Osteocyte (in vitro differentiated cells): ENCODE data around the gene IGF2R. TPM values are rescaled to one million over a fixed set of nuclear protein-coding genes. Genes with fewer than 3 reads are reported as not detected.

ENCODE experiments used
- DNase-seq: peaks from one replicate; pipeline ENCODE4 v3.0.0; 2021; ENCODE audit warnings: mixed read lengths; ENCODE audit not compliant: unreplicated experiment; ENCODE audit errors: extremely low spot score
- H3K27ac Mint-ChIP-seq: one replicate; pipeline ENCODE4 v1.8.0; 2021; ENCODE audit warnings: mild to moderate bottlenecking, mixed read lengths; ENCODE audit not compliant: unreplicated experiment
- H3K27me3 Mint-ChIP-seq: one replicate; pipeline ENCODE4 v1.8.0; 2021; ENCODE audit warnings: mixed read lengths; ENCODE audit not compliant: unreplicated experiment
- H3K36me3 Mint-ChIP-seq: one replicate; pipeline ENCODE4 v1.8.0; 2021; ENCODE audit warnings: mixed read lengths; ENCODE audit not compliant: unreplicated experiment
- H3K4me1 Mint-ChIP-seq: one replicate; pipeline ENCODE4 v1.8.0; 2021; ENCODE audit warnings: mixed read lengths; ENCODE audit not compliant: unreplicated experiment
- H3K4me3 Mint-ChIP-seq: one replicate; pipeline ENCODE4 v1.8.0; 2021; ENCODE audit warnings: mild to moderate bottlenecking, moderate library complexity, mixed read lengths; ENCODE audit not compliant: unreplicated experiment
- H3K9me3 Mint-ChIP-seq: one replicate; pipeline ENCODE4 v1.8.0; 2021; ENCODE audit warnings: mixed read lengths; ENCODE audit not compliant: unreplicated experiment
- total RNA-seq: library from RNA; stranded (reverse); gene quantifications from 2 replicates; pipeline ENCODE4 v1.2.1, GENCODE V29; 2021
- TF ChIP-seq, protein P1 (sequence below): fragments of 200-600 bp; sonication (generic); IDR thresholded peaks from 2 replicates; pipeline ENCODE4 v1.5.0; 2021; ENCODE audit warnings: antibody characterized with exemption, mild to moderate bottlenecking, moderate library complexity

The IGF2R gene
- total RNA-seq, 1 donor from 2014 or later = 196 TPM

DNA sequence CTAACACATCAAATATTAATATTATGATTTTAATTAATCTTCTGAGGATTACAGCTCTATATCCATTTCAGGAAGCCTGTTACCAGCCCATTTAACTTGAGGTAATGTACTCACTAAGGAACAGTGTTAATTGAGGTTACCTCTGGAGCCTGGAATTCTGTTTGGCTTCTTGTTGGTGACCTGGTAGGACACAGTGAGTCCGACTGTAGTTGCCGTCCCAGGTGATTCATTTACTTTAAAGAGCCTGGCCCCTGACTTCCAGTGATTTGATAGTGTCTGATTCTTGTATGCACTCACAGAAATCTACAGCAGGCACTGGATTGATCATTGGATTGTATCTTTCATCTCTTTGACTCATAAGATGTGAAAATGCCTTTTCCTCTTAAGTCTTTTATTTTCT, 34.0 kb downstream of the IGF2R start:
- no peaks in the 10 kb centered on the region for H3K9me3 Mint-ChIP-seq
- no peak overlapping the region for H3K27ac Mint-ChIP-seq
- peaks cover 22% of the 10 kb centered on the region for H3K36me3 Mint-ChIP-seq
- H3K4me3 Mint-ChIP-seq = no peak overlapping the region
- H3K27me3 Mint-ChIP-seq = no peaks in the 10 kb centered on the region
- TF ChIP-seq, protein P1, sequence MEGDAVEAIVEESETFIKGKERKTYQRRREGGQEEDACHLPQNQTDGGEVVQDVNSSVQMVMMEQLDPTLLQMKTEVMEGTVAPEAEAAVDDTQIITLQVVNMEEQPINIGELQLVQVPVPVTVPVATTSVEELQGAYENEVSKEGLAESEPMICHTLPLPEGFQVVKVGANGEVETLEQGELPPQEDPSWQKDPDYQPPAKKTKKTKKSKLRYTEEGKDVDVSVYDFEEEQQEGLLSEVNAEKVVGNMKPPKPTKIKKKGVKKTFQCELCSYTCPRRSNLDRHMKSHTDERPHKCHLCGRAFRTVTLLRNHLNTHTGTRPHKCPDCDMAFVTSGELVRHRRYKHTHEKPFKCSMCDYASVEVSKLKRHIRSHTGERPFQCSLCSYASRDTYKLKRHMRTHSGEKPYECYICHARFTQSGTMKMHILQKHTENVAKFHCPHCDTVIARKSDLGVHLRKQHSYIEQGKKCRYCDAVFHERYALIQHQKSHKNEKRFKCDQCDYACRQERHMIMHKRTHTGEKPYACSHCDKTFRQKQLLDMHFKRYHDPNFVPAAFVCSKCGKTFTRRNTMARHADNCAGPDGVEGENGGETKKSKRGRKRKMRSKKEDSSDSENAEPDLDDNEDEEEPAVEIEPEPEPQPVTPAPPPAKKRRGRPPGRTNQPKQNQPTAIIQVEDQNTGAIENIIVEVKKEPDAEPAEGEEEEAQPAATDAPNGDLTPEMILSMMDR = no peak
- peaks cover 14% of the 10 kb centered on the region for H3K4me1 Mint-ChIP-seq
- no peak for DNase-seq

DNA sequence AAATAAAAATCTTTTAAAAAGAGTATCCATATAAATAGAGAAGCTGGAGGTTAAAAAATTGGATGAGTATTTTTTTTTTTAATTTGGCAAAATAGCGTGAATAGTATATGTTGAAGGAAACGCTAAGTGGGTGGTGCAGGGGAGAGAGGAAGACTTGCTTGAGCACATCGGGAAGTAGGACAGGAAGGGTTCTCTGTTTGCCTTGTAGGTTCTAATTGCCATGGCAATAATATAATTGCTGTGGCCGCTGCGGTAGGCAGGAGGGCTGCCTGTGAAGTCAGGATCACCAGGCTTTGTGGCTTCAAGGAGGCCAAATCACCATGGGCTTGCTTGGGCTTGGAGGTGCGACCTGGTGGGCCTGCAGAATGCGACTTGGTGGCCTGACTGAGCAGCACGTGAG, 35.1 kb downstream of the IGF2R start:
- Mint-ChIP-seq H3K27me3 (no peaks in the 10 kb centered on the region), H3K36me3 (peaks cover 19% of the 10 kb centered on the region), H3K4me1 (peaks cover 23% of the 10 kb centered on the region), H3K9me3 (peaks cover 4% of the 10 kb centered on the region), H3K27ac (no peak overlapping the region), H3K4me3 (no peak overlapping the region)
- TF ChIP-seq, protein P1 = no peak
- DNase-seq = no peak

DNA sequence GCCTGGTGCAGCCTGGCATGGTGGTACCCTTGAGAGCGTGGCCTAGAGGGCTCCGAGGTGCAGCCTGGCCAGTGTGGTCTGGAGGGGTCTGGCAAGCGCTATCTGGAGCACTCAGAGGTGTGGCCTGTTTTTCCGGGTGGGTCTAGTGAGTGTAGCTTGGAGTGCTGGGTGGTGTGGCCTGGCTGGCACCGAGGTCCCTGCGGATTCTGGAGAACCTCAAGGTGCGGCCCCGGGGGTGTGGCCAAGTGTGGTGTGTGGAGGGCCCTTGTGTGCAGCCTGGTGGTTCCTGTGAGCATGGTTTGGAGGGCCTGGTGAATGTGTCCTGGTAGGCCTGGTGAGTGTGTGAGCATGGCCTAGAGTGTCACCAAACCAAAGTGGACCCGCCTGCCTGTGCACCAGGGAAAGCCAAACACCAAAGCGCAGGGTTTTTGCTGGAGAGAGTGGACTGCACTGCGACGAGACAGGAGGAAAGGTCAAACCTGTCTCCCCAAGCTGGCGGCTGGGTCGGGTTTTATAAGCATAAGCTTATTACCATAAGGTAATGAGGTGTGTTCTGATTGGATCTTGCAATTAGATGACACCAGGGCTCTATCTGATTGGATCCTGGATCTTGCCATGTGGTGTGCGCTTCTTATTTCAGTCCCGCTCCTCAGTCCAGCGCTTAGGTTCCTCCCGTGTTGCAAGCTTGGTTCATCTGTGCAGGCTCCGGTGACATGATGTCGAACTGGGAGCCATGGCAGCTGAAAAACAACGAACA, 35.7 kb downstream of the IGF2R start:
- Mint-ChIP-seq H3K4me1 (peaks cover 26% of the 10 kb centered on the region), H3K9me3 (peaks cover 4% of the 10 kb centered on the region), H3K36me3 (peaks cover 14% of the 10 kb centered on the region), H3K27me3 (no peaks in the 10 kb centered on the region), H3K27ac (no peak overlapping the region), H3K4me3 (no peak overlapping the region)
- no peak for DNase-seq
- TF ChIP-seq, protein P1 = no peak

DNA sequence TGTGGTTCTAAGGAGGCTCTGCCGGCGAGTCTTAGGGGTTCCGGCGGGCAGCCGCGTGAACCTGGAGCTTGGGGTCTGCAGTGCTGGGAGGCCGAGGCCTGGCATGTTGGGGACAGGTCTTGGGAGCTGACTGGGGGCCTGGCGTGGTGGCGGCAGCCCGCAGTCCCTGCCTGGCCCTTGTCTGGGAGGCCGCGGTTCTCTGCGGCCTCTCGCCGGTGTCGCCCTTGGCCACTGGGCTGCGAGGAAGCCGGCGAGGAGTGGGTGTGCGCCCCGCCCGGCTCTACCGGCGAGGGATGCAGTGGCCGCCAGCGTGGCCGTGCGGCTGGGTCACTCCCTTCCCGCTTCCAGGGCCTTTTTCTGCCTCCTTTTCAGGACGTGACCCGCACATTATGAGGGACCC, 36.3 kb downstream of the IGF2R start:
- Mint-ChIP-seq H3K36me3 (peaks cover 10% of the 10 kb centered on the region), H3K27me3 (no peaks in the 10 kb centered on the region), H3K4me3 (no peak overlapping the region), H3K9me3 (peaks cover 4% of the 10 kb centered on the region), H3K4me1 (peaks cover 25% of the 10 kb centered on the region), H3K27ac (no peak overlapping the region)
- TF ChIP-seq, protein P1 = no peak
- no peak for DNase-seq

DNA sequence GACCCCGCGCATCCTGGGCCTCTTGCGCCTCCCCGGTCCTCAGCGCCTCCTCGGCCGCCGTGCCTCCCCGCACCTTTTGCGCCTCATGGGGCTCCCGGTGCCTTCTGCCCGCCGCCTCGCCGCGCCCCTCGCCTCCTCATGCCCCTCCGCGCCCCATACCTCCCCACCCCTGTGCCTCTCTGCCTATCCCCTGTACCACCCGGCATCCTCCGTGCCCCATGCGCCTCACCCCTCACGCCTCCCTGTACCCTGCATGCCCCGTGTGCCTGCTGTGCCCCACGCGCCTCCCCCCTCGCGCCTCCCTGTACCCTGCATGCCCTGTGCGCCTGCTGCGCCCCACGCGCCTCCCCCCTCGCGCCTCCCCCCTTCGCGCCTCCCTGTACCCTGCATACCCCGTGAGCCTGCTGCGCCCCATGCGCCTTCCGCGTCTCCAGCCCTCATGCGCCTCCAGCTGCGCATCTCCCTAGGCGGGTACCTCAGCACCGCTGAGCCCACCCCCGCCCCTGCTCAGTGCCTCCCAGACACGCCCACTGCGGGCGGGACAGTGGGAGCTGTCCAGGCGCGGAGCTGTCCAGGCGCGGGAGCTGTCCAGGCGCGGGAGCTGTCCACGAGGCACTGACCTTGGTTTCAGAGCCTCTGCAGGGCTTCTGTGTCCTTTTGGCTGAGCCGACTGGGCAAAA, 37.1 kb downstream of the IGF2R start:
- no peak for DNase-seq
- H3K36me3 Mint-ChIP-seq = peaks cover 13% of the 10 kb centered on the region
- no peak overlapping the region for H3K4me3 Mint-ChIP-seq
- no peak overlapping the region for H3K27ac Mint-ChIP-seq
- TF ChIP-seq, protein P1 = no peak
- no peaks in the 10 kb centered on the region for H3K27me3 Mint-ChIP-seq
- H3K4me1 Mint-ChIP-seq = peaks cover 23% of the 10 kb centered on the region
- peaks cover 4% of the 10 kb centered on the region for H3K9me3 Mint-ChIP-seq
